CD8-positive, alpha-beta memory T cell (primary cell): ENCODE measurements around the gene IL1RAPL1. TPM values are rescaled to one million over a fixed set of nuclear protein-coding genes. Genes with fewer than 3 reads are reported as not detected.

Experiments used
- CTCF ChIA-PET: fragments of 350-600 bp; sonication (Branson Sonifier 250); formaldehyde crosslinking; loops from one replicate; lab custom pipeline; 2021; ENCODE audit warnings: antibody characterized with exemption; lab: Charles Lee
- POLR2A ChIA-PET: fragments of 350-600 bp; sonication (Branson Sonifier 250); formaldehyde crosslinking; loops from one replicate; lab custom pipeline; 2021; ENCODE audit warnings: antibody characterized with exemption; lab: Charles Lee
- DNase-seq, 5 donors: peaks; one replicate each; pipeline versions ENCODE4 v3.0.0 to v3.0.0-alpha.2; 2020 to 2022; ENCODE audit warnings: mixed read lengths in 1 of 5
- H3K27ac ChIP-seq: one replicate; pipeline ENCODE4 v1.7.0; 2013; ENCODE audit warnings: low read depth, mild to moderate bottlenecking, low read length, moderate library complexity
- H3K27me3 ChIP-seq: 2 replicates; pipeline ENCODE4 v1.7.0; 2013; ENCODE audit warnings: low read length, mild to moderate bottlenecking; ENCODE audit not compliant: insufficient read depth, poor library complexity, severe bottlenecking
- H3K36me3 ChIP-seq: 2 replicates; pipeline ENCODE4 v1.7.0; 2013; ENCODE audit warnings: mild to moderate bottlenecking, low read length, moderate library complexity; ENCODE audit not compliant: insufficient read depth
- H3K4me1 ChIP-seq: 2 replicates; pipeline ENCODE4 v1.7.0; 2013; ENCODE audit warnings: mild to moderate bottlenecking, low read length, moderate library complexity; ENCODE audit not compliant: insufficient read depth
- H3K4me3 ChIP-seq: 2 replicates; pipeline ENCODE4 v1.7.0; 2013; ENCODE audit warnings: mild to moderate bottlenecking, low read length
- H3K9me3 ChIP-seq: 2 replicates; pipeline ENCODE4 v1.7.0; 2013; ENCODE audit warnings: mild to moderate bottlenecking, low read length
- H3K27ac Mint-ChIP-seq, 8 donors: one replicate each; pipeline ENCODE4 v1.8.0; 2020 to 2021; ENCODE audit warnings: mixed read lengths in 8 of 8, mild to moderate bottlenecking in 6 of 8, inconsistent platforms in 3 of 8, moderate library complexity in 3 of 8
- H3K27me3 Mint-ChIP-seq, 2 donors: one replicate each; pipeline ENCODE4 v1.8.0; 2020 to 2021; ENCODE audit warnings: mixed read lengths in 2 of 2, mild to moderate bottlenecking in 1 of 2, moderate library complexity in 1 of 2
- H3K36me3 Mint-ChIP-seq, 3 donors: one replicate each; pipeline ENCODE4 v1.8.0; 2020 to 2021; ENCODE audit warnings: mixed read lengths in 3 of 3, inconsistent platforms in 1 of 3, mild to moderate bottlenecking in 1 of 3
- H3K4me1 Mint-ChIP-seq, 3 donors: one replicate each; pipeline ENCODE4 v1.8.0; 2020 to 2021; ENCODE audit warnings: mixed read lengths in 3 of 3, inconsistent platforms in 1 of 3, mild to moderate bottlenecking in 1 of 3
- H3K4me3 Mint-ChIP-seq, 7 donors: one replicate each; pipeline ENCODE4 v1.8.0; 2020 to 2021; ENCODE audit warnings: mixed read lengths in 7 of 7, mild to moderate bottlenecking in 6 of 7, moderate library complexity in 4 of 7, inconsistent platforms in 2 of 7
- H3K9me3 Mint-ChIP-seq, 5 donors: one replicate each; pipeline ENCODE4 v1.8.0; 2020 to 2022; ENCODE audit warnings: mixed read lengths in 5 of 5, mild to moderate bottlenecking in 3 of 5, moderate library complexity in 2 of 5, inconsistent platforms in 1 of 5
- polyA plus RNA-seq: library from polyadenylated mRNA; unstranded; fragments of 300-500 nt; fragmentation: Illumina TruSeq; gene quantifications from one replicate; pipeline ENCODE4 v1.2.3, GENCODE V29; 2021
- total RNA-seq, 2 experiments: library from RNA; stranded (reverse); gene quantifications; one replicate each; pipeline ENCODE4 v1.2.3, GENCODE V29; 2021

Gene IL1RAPL1
- total and polyA plus RNA-seq, 3 experiments from 2014 or later, result not detected

DNA sequence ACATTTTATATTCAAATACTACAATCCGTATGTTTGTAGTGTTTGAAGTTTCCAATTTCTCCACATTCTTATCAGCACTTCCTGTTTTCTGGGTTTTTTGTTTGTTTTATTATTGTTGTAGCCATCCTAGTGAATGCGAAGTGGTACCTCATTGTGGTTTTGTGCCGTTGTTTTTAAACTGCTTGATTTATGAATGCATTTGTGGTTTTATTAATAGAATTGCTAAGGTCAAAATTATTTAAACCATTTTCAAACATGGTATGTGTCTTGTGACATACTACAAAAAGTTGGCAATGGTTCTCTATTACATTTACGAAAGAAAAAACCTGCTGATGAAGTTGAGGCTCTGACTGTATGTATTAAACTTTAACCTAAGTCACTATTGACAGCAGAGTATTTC is 848.1 kb downstream of the IL1RAPL1 start:
- Mint-ChIP-seq H3K4me1 (no peaks in the 10 kb centered on the region), H3K27me3 (no peaks in the 10 kb centered on the region), H3K27ac (no peak overlapping the region), H3K36me3 (no peaks in the 10 kb centered on the region), H3K4me3 (no peak overlapping the region), H3K9me3 (peaks cover 0 to 5% (median 0%) of the 10 kb centered on the region in 5 donors)
- Histone ChIP-seq H3K4me3 (no peak overlapping the region), H3K4me1 (no peaks in the 10 kb centered on the region), H3K9me3 (no peaks in the 10 kb centered on the region), H3K36me3 (no peaks in the 10 kb centered on the region), H3K27ac (no peak overlapping the region), H3K27me3 (no peaks in the 10 kb centered on the region)
- CTCF ChIA-PET, result no interaction called here
- DNase-seq, result no peak
- POLR2A ChIA-PET, result no interaction called here

DNA sequence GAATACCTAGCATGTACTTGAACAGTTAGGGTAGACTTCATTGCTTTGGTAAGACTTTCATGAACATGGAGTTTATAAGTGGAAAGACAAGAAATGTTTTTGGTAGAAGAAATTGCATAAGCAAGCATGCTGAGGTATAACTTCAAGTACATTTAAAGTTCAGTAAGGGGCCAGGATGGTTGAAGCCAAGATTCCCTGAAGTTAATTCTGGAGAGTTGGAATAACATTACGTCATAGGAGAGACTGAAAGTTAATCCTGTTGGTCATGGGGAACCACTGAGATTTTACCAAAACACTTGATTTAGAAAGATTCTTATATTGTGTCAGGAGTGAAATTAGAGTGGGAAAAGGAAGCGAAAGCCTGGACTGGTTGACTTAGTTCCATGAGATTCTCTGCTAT is 860.6 kb downstream of the IL1RAPL1 start:
- Histone ChIP-seq H3K36me3 (no peaks in the 10 kb centered on the region), H3K27ac (no peak overlapping the region), H3K4me3 (no peak overlapping the region), H3K9me3 (no peaks in the 10 kb centered on the region), H3K27me3 (no peaks in the 10 kb centered on the region), H3K4me1 (no peaks in the 10 kb centered on the region)
- Mint-ChIP-seq H3K9me3 (peaks cover 0 to 3% (median 2%) of the 10 kb centered on the region in 5 donors), H3K36me3 (no peaks in the 10 kb centered on the region), H3K27me3 (no peaks in the 10 kb centered on the region), H3K4me3 (no peak overlapping the region), H3K27ac (no peak overlapping the region), H3K4me1 (no peaks in the 10 kb centered on the region)
- ChIA-PET POLR2A (no interaction called here), CTCF (no interaction called here)
- DNase-seq, result no peak

DNA sequence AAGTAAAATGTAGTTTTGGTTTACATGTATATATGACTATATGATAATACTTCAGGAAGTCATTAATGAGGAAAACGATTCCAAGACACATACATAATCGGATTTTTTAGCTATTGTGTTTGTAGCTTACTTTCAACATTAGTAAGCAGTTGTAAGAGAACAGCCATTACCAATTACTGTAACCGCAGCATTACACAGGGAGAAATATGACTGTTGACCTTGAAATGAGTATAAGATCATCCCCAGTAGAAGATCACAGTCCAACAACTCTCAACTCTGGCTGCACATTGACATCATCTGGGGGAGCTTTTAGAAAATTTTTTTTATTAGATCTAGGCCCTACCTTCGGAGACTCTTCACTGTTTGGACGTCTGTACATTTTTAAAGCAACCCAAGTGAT is 866.1 kb downstream of the IL1RAPL1 start:
- ChIA-PET CTCF (no interaction called here), POLR2A (no interaction called here)
- Histone ChIP-seq H3K9me3 (no peaks in the 10 kb centered on the region), H3K27ac (no peak overlapping the region), H3K4me3 (no peak overlapping the region), H3K27me3 (no peaks in the 10 kb centered on the region), H3K4me1 (no peaks in the 10 kb centered on the region), H3K36me3 (no peaks in the 10 kb centered on the region)
- Mint-ChIP-seq H3K4me3 (no peak overlapping the region), H3K4me1 (no peaks in the 10 kb centered on the region), H3K27ac (no peak overlapping the region), H3K9me3 (peaks cover 0 to 11% (median 3%) of the 10 kb centered on the region in 5 donors), H3K27me3 (peaks cover 0 to 5% of the 10 kb centered on the region in 2 donors), H3K36me3 (no peaks in the 10 kb centered on the region)
- no peak for DNase-seq

DNA sequence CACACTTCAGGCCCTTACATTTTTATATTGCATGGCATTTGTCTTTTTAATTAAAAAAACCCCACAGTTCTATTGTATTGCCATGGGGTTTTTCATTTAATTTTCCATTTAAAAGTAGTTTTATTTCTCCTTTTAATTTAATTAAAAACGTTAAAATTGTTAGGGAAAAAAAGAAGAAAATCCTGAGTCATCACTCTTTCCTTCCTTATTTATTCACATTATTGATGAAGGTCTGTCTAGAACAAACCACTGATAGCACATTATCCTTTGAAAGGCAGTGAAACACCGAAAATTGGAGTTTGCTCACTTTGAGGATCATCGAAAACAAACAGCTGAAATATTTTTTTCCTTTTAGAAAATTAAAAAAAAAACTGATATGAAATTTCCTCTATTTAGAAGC is 868.5 kb downstream of the IL1RAPL1 start:
- Histone ChIP-seq H3K4me3 (no peak overlapping the region), H3K9me3 (no peaks in the 10 kb centered on the region), H3K27ac (no peak overlapping the region), H3K4me1 (no peaks in the 10 kb centered on the region), H3K36me3 (no peaks in the 10 kb centered on the region), H3K27me3 (no peaks in the 10 kb centered on the region)
- H3K36me3 Mint-ChIP-seq, result no peaks in the 10 kb centered on the region
- H3K9me3 Mint-ChIP-seq, result peaks cover 0 to 12% (median 3%) of the 10 kb centered on the region in 5 donors
- no peaks in the 10 kb centered on the region for H3K4me1 Mint-ChIP-seq
- no peak overlapping the region for H3K27ac Mint-ChIP-seq
- POLR2A ChIA-PET, result no interaction called here
- H3K27me3 Mint-ChIP-seq, result peaks cover 0 to 5% of the 10 kb centered on the region in 2 donors
- CTCF ChIA-PET, result no interaction called here
- DNase-seq, result no peak
- no peak overlapping the region for H3K4me3 Mint-ChIP-seq

DNA sequence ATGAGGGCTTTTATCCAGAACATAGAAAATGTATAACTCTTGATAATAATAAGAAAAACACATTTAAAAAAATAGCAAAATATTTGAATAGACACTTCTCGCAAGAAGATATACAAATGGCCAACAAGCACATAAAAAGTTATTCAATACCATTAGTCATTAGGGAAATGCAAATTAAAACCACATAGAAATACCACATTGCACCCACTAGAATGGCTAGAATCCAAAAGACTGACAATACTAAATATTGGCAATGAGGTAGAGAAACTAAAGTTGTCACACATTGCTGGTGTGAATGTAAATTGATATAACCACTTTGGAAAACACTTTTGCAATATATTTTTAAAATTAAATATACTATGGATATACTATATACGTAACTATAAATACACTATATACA is 873.8 kb downstream of the IL1RAPL1 start:
- no peaks in the 10 kb centered on the region for H3K27me3 ChIP-seq
- no peaks in the 10 kb centered on the region for H3K36me3 ChIP-seq
- ChIA-PET POLR2A (no interaction called here), CTCF (no interaction called here)
- H3K4me1 ChIP-seq, result no peaks in the 10 kb centered on the region
- Mint-ChIP-seq H3K4me1 (no peaks in the 10 kb centered on the region), H3K9me3 (peaks cover 0 to 9% (median 2%) of the 10 kb centered on the region in 5 donors), H3K36me3 (no peaks in the 10 kb centered on the region), H3K27ac (no peak overlapping the region), H3K4me3 (no peak overlapping the region), H3K27me3 (peaks cover 0 to 2% of the 10 kb centered on the region in 2 donors)
- no peak overlapping the region for H3K4me3 ChIP-seq
- no peak overlapping the region for H3K27ac ChIP-seq
- DNase-seq, result no peak
- no peaks in the 10 kb centered on the region for H3K9me3 ChIP-seq

DNA sequence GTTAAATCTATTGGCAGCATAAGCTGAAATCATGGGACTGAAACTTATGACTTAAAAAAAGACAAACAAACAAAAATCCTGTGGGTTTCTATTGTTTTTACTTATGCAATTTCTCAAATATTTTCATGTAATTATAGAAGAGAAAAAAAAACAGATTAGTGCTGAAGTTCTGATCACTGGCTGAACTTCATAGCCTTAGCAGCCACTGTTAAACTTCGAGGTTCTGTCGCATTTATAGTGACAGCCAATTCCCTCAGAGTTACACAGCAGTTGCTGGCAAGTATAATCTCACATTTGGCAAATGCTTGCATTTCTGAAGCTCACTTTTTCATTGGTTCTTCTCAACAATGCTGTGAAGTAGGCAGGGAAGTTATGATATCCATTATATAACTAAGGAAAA is 879.2 kb downstream of the IL1RAPL1 start:
- no peaks in the 10 kb centered on the region for H3K36me3 Mint-ChIP-seq
- peaks cover 0 to 4% (median 0%) of the 10 kb centered on the region in 5 donors for H3K9me3 Mint-ChIP-seq
- Histone ChIP-seq H3K36me3 (no peaks in the 10 kb centered on the region), H3K27me3 (no peaks in the 10 kb centered on the region), H3K9me3 (no peaks in the 10 kb centered on the region), H3K27ac (no peak overlapping the region), H3K4me1 (no peaks in the 10 kb centered on the region), H3K4me3 (no peak overlapping the region)
- H3K27ac Mint-ChIP-seq, result no peak overlapping the region
- POLR2A ChIA-PET, result no interaction called here
- CTCF ChIA-PET, result no interaction called here
- H3K4me1 Mint-ChIP-seq, result no peaks in the 10 kb centered on the region
- DNase-seq, result no peak
- no peaks in the 10 kb centered on the region for H3K27me3 Mint-ChIP-seq
- no peak overlapping the region for H3K4me3 Mint-ChIP-seq

DNA sequence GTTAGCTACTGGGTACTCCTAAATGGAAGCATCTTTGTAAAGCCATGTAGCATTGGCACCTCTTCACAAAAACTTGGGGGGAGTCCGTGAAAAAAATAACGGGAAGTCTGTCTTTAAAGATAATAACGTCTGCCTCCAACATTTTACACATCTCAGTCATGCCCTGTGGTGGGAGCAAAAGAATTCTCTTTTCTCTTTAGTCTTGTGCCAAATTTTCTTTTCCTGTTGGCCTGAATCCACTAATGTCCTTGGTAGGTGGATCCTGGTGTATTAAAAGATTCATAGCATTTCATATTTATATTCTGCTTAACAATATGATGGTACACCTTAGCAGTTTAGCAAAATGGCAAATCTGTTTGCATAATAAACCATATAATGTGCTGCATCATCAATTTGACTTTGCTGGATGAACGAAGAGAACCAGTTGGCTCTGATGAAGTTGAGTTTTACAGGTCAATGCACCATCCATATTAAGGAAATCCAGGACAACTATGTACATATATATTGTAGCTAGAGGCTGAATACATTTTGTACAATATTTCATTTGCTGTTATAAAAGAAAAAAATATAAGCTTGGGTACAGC is 881.8 kb downstream of the IL1RAPL1 start:
- Histone ChIP-seq H3K27me3 (no peaks in the 10 kb centered on the region), H3K4me3 (no peak overlapping the region), H3K27ac (no peak overlapping the region), H3K4me1 (no peaks in the 10 kb centered on the region), H3K36me3 (no peaks in the 10 kb centered on the region), H3K9me3 (no peaks in the 10 kb centered on the region)
- ChIA-PET CTCF (no interaction called here), POLR2A (no interaction called here)
- Mint-ChIP-seq H3K9me3 (peaks cover 0 to 5% (median 0%) of the 10 kb centered on the region in 5 donors), H3K27me3 (no peaks in the 10 kb centered on the region), H3K36me3 (no peaks in the 10 kb centered on the region), H3K4me3 (no peak overlapping the region), H3K4me1 (no peaks in the 10 kb centered on the region), H3K27ac (no peak overlapping the region)
- DNase-seq, result no peak

DNA sequence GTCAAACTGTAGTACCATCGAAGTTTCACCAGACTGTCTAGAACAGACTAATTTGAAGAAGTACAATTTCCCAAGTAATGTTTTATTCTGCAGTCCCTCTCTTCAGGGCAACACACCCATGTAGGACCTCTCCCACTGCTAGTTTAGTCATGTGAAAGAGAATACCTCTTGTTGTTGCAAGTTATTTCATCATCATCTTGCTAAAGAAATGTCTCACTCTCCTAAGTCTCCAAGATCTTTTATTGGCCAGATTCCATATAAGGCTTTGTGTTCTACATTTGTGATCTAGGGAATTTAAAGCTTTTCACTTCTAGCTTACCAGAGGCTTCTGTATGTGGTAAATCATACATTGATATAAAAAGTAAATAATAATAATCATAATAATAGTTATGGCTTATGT is 882.8 kb downstream of the IL1RAPL1 start:
- Histone ChIP-seq H3K27me3 (no peaks in the 10 kb centered on the region), H3K4me3 (no peak overlapping the region), H3K9me3 (no peaks in the 10 kb centered on the region), H3K27ac (no peak overlapping the region), H3K36me3 (no peaks in the 10 kb centered on the region), H3K4me1 (no peaks in the 10 kb centered on the region)
- H3K36me3 Mint-ChIP-seq, result no peaks in the 10 kb centered on the region
- no peak for DNase-seq
- no peak overlapping the region for H3K4me3 Mint-ChIP-seq
- H3K27ac Mint-ChIP-seq, result no peak overlapping the region
- ChIA-PET CTCF (no interaction called here), POLR2A (no interaction called here)
- peaks cover 0 to 3% (median 0%) of the 10 kb centered on the region in 5 donors for H3K9me3 Mint-ChIP-seq
- no peaks in the 10 kb centered on the region for H3K27me3 Mint-ChIP-seq
- no peaks in the 10 kb centered on the region for H3K4me1 Mint-ChIP-seq
